HEK293 (cell line): ENCODE data around the gene PA2G4.

ENCODE experiments used
- BCL11A ChIP-seq: fragments of 450-650 bp; formaldehyde crosslinking; IDR thresholded peaks from 2 replicates; pipeline ENCODE4 v1.5.1; 2016; ENCODE audit warnings: low read depth, missing biosample characterization, missing genetic modification characterization
- KLF7 ChIP-seq: fragments of 450-650 bp; formaldehyde crosslinking; IDR thresholded peaks from 2 replicates; pipeline ENCODE4 v1.5.1; 2016; ENCODE audit warnings: missing biosample characterization, missing genetic modification characterization, borderline replicate concordance
- PRDM1 ChIP-seq: fragments of 450-650 bp; formaldehyde crosslinking; IDR thresholded peaks from 2 replicates; pipeline ENCODE4; 2016; ENCODE audit warnings: missing biosample characterization, missing genetic modification characterization
- SCRT2 ChIP-seq: fragments of 450-650 bp; formaldehyde crosslinking; IDR thresholded peaks from 2 replicates; pipeline ENCODE4 v1.5.1; 2016; ENCODE audit warnings: missing biosample characterization, missing genetic modification characterization
- SP2 ChIP-seq: fragments of 450-650 bp; formaldehyde crosslinking; IDR thresholded peaks from 2 replicates; pipeline ENCODE4 v1.5.1; 2016; ENCODE audit warnings: missing biosample characterization, missing genetic modification characterization
- ZBTB7A ChIP-seq: fragments of 450-650 bp; formaldehyde crosslinking; IDR thresholded peaks from 2 replicates; pipeline ENCODE4 v1.5.1; 2016; ENCODE audit warnings: low read depth, missing biosample characterization, missing genetic modification characterization
- ZFP41 ChIP-seq: fragments of 450-650 bp; formaldehyde crosslinking; IDR thresholded peaks from 2 replicates; pipeline ENCODE4 v1.5.1; 2016; ENCODE audit warnings: missing biosample characterization, missing genetic modification characterization, borderline replicate concordance
- ZNF133 ChIP-seq: fragments of 450-650 bp; formaldehyde crosslinking; IDR thresholded peaks from 2 replicates; pipeline ENCODE4 v1.5.1; 2016; ENCODE audit warnings: missing biosample characterization, missing genetic modification characterization
- ZNF16 ChIP-seq: fragments of 450-650 bp; formaldehyde crosslinking; IDR thresholded peaks from 2 replicates; pipeline ENCODE4 v1.5.1; 2016; ENCODE audit warnings: low read depth, missing biosample characterization, missing genetic modification characterization
- ZNF211 ChIP-seq: fragments of 450-650 bp; formaldehyde crosslinking; IDR thresholded peaks from 2 replicates; pipeline ENCODE4 v1.5.1; 2016; ENCODE audit warnings: low read depth, missing biosample characterization, missing genetic modification characterization
- ZNF248 ChIP-seq: fragments of 450-650 bp; formaldehyde crosslinking; IDR thresholded peaks from 2 replicates; pipeline ENCODE4 v1.5.1; 2017; ENCODE audit warnings: missing biosample characterization, missing genetic modification characterization
- ZNF350 ChIP-seq: fragments of 450-650 bp; formaldehyde crosslinking; IDR thresholded peaks from 2 replicates; pipeline ENCODE4 v1.5.0; 2017; ENCODE audit warnings: missing biosample characterization, mild to moderate bottlenecking, missing genetic modification characterization
- ZNF394 ChIP-seq: fragments of 450-650 bp; formaldehyde crosslinking; IDR thresholded peaks from 2 replicates; pipeline ENCODE4 v1.5.1; 2016; ENCODE audit warnings: missing biosample characterization, missing genetic modification characterization, mild to moderate bottlenecking, moderate library complexity, borderline replicate concordance
- ZNF707 ChIP-seq: fragments of 450-650 bp; formaldehyde crosslinking; IDR thresholded peaks from 2 replicates; pipeline ENCODE4 v1.5.1; 2016; ENCODE audit warnings: missing biosample characterization, missing genetic modification characterization
- ZNF776 ChIP-seq: fragments of 450-650 bp; formaldehyde crosslinking; IDR thresholded peaks from 2 replicates; pipeline ENCODE4 v1.5.0; 2017; ENCODE audit warnings: missing biosample characterization, missing genetic modification characterization, borderline replicate concordance
- TF ChIP-seq, protein P1 (sequence below): fragments of 450-650 bp; formaldehyde crosslinking; IDR thresholded peaks from 2 replicates; pipeline ENCODE4 v1.5.1; 2017; ENCODE audit warnings: missing biosample characterization, mild to moderate bottlenecking, missing genetic modification characterization, moderate library complexity
- TF ChIP-seq, protein P2 (sequence below): fragments of 450-650 bp; formaldehyde crosslinking; IDR thresholded peaks from 2 replicates; pipeline ENCODE4 v1.5.1; 2016; ENCODE audit warnings: missing biosample characterization, missing genetic modification characterization
- TF ChIP-seq, protein P3 (sequence below): fragments of 450-650 bp; formaldehyde crosslinking; IDR thresholded peaks from 2 replicates; pipeline ENCODE4 v1.5.1; 2016; ENCODE audit warnings: missing biosample characterization, missing genetic modification characterization
- TF ChIP-seq, protein P4 (sequence below): fragments of 450-650 bp; formaldehyde crosslinking; IDR thresholded peaks from 2 replicates; pipeline ENCODE4 v1.5.1; 2016; ENCODE audit warnings: missing biosample characterization, missing genetic modification characterization
- TF ChIP-seq, protein P5 (sequence below): fragments of 450-650 bp; formaldehyde crosslinking; IDR thresholded peaks from 2 replicates; pipeline ENCODE4 v1.5.1; 2016; ENCODE audit warnings: missing biosample characterization, missing genetic modification characterization
- TF ChIP-seq, protein P6 (sequence below): fragments of 450-650 bp; formaldehyde crosslinking; IDR thresholded peaks from 2 replicates; pipeline ENCODE4 v1.5.1; 2016; ENCODE audit warnings: missing biosample characterization, missing genetic modification characterization
- TF ChIP-seq, protein P7 (sequence below): fragments of 450-650 bp; formaldehyde crosslinking; IDR thresholded peaks from 2 replicates; pipeline ENCODE4 v1.5.1; 2017; ENCODE audit warnings: missing biosample characterization, missing genetic modification characterization

PA2G4 gene

DNA sequence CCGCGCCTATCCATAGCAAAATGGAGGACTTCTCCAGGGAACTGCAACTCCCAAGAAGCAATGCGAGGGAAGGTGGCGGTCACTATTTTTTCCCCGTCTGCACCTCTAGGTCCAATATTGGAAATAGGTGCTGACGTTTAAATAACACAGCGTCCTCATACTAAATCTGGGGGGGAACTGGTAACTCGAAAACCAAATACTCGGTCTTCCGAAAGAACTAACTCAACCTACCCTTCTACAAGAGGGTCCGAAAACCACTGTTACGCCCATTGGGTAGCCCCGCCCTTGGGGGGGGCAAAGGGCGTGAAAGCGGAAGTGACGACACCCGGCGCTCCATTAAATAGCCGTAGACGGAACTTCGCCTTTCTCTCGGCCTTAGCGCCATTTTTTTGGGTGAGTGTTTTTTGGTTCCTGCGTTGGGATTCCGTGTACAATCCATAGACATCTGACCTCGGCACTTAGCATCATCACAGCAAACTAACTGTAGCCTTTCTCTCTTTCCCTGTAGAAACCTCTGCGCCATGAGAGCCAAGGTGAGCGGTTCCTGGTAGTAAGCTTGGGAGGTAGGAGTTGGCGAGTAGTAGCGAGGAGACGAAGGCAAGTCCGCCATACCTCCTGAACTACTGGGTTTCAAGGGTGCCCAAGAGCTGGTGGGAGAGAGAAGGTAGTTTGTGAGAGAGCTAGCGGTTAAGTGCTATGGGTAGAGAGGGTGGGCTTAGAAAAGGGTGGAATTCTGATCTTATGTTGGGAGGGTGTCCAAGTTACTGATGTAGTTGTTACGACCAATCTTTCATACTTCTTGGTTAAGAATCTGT, 12.1 kb downstream of the PA2G4 start, which contains the start of gene RPL41 (continued):
- no peak for TF ChIP-seq ZFP41 (tag by site-specific recombination)
- no peak for TF ChIP-seq ZNF16
- no peak for TF ChIP-seq ZNF211 (tag by site-specific recombination)
- TF ChIP-seq, protein P1, sequence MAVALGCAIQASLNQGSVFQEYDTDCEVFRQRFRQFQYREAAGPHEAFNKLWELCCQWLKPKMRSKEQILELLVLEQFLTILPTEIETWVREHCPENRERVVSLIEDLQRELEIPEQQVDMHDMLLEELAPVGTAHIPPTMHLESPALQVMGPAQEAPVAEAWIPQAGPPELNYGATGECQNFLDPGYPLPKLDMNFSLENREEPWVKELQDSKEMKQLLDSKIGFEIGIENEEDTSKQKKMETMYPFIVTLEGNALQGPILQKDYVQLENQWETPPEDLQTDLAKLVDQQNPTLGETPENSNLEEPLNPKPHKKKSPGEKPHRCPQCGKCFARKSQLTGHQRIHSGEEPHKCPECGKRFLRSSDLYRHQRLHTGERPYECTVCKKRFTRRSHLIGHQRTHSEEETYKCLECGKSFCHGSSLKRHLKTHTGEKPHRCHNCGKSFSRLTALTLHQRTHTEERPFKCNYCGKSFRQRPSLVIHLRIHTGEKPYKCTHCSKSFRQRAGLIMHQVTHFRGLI (tag by site-specific recombination), result no peak
- no peak for TF ChIP-seq ZNF248 (tag by site-specific recombination)
- peak; percentile 71; the same call in 1 of the 2 replicates for TF ChIP-seq KLF7
- peak; percentile 8; the same call in 1 of the 2 replicates for TF ChIP-seq BCL11A (tag by site-specific recombination)
- TF ChIP-seq ZNF707 (tag by site-specific recombination), result no peak
- TF ChIP-seq, protein P2, sequence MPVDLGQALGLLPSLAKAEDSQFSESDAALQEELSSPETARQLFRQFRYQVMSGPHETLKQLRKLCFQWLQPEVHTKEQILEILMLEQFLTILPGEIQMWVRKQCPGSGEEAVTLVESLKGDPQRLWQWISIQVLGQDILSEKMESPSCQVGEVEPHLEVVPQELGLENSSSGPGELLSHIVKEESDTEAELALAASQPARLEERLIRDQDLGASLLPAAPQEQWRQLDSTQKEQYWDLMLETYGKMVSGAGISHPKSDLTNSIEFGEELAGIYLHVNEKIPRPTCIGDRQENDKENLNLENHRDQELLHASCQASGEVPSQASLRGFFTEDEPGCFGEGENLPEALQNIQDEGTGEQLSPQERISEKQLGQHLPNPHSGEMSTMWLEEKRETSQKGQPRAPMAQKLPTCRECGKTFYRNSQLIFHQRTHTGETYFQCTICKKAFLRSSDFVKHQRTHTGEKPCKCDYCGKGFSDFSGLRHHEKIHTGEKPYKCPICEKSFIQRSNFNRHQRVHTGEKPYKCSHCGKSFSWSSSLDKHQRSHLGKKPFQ (tag by site-specific recombination), result no peak
- TF ChIP-seq PRDM1 (tag by site-specific recombination), result no peak; the same call in 1 of the 2 replicates
- TF ChIP-seq, protein P3, sequence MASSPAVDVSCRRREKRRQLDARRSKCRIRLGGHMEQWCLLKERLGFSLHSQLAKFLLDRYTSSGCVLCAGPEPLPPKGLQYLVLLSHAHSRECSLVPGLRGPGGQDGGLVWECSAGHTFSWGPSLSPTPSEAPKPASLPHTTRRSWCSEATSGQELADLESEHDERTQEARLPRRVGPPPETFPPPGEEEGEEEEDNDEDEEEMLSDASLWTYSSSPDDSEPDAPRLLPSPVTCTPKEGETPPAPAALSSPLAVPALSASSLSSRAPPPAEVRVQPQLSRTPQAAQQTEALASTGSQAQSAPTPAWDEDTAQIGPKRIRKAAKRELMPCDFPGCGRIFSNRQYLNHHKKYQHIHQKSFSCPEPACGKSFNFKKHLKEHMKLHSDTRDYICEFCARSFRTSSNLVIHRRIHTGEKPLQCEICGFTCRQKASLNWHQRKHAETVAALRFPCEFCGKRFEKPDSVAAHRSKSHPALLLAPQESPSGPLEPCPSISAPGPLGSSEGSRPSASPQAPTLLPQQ (tag by site-specific recombination), result peak; percentile 83
- TF ChIP-seq, protein P4, sequence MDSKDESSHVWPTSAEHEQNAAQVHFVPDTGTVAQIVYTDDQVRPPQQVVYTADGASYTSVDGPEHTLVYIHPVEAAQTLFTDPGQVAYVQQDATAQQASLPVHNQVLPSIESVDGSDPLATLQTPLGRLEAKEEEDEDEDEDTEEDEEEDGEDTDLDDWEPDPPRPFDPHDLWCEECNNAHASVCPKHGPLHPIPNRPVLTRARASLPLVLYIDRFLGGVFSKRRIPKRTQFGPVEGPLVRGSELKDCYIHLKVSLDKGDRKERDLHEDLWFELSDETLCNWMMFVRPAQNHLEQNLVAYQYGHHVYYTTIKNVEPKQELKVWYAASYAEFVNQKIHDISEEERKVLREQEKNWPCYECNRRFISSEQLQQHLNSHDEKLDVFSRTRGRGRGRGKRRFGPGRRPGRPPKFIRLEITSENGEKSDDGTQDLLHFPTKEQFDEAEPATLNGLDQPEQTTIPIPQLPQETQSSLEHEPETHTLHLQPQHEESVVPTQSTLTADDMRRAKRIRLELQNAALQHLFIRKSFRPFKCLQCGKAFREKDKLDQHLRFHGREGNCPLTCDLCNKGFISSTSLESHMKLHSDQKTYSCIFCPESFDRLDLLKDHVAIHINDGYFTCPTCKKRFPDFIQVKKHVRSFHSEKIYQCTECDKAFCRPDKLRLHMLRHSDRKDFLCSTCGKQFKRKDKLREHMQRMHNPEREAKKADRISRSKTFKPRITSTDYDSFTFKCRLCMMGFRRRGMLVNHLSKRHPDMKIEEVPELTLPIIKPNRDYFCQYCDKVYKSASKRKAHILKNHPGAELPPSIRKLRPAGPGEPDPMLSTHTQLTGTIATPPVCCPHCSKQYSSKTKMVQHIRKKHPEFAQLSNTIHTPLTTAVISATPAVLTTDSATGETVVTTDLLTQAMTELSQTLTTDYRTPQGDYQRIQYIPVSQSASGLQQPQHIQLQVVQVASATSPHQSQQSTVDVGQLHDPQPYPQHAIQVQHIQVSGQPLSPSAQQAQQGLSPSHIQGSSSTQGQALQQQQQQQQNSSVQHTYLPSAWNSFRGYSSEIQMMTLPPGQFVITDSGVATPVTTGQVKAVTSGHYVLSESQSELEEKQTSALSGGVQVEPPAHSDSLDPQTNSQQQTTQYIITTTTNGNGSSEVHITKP (tag by site-specific recombination), result peak; percentile 94
- peak; percentile 85 for TF ChIP-seq SP2 (tag by site-specific recombination)
- no peak; the same call in 1 of the 2 replicates for TF ChIP-seq ZBTB7A (tag by site-specific recombination)
- peak; percentile 46; the same call in 1 of the 2 replicates for TF ChIP-seq ZNF394 (tag by site-specific recombination)
- no peak for TF ChIP-seq ZNF350 (tag by site-specific recombination)
- TF ChIP-seq, protein P5, sequence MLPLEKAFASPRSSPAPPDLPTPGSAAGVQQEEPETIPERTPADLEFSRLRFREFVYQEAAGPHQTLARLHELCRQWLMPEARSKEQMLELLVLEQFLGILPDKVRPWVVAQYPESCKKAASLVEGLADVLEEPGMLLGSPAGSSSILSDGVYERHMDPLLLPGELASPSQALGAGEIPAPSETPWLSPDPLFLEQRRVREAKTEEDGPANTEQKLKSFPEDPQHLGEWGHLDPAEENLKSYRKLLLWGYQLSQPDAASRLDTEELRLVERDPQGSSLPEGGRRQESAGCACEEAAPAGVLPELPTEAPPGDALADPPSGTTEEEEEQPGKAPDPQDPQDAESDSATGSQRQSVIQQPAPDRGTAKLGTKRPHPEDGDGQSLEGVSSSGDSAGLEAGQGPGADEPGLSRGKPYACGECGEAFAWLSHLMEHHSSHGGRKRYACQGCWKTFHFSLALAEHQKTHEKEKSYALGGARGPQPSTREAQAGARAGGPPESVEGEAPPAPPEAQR (tag by site-specific recombination), result 0 out of 2 replicates have a peak, but pooled peaks have one; percentile 56
- TF ChIP-seq, protein P6, sequence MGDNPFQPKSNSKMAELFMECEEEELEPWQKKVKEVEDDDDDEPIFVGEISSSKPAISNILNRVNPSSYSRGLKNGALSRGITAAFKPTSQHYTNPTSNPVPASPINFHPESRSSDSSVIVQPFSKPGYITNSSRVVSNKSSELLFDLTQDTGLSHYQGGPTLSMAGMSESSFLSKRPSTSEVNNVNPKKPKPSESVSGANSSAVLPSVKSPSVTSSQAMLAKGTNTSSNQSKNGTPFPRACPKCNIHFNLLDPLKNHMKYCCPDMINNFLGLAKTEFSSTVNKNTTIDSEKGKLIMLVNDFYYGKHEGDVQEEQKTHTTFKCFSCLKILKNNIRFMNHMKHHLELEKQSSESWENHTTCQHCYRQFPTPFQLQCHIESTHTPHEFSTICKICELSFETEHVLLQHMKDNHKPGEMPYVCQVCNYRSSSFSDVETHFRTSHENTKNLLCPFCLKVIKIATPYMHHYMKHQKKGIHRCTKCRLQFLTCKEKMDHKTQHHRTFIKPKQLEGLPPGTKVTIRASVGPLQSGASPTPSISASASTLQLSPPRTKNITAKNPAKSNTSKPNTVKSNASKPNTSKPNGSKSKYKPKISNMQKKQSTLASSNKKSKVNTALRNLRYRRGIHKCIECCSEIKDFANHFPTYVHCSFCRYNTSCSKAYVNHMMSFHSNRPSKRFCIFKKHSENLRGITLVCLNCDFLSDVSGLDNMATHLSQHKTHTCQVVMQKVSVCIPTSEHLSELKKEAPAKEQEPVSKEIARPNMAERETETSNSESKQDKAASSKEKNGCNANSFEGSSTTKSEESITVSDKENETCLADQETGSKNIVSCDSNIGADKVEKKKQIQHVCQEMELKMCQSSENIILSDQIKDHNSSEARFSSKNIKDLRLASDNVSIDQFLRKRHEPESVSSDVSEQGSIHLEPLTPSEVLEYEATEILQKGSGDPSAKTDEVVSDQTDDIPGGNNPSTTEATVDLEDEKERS, result peak; percentile 62
- TF ChIP-seq, protein P7, sequence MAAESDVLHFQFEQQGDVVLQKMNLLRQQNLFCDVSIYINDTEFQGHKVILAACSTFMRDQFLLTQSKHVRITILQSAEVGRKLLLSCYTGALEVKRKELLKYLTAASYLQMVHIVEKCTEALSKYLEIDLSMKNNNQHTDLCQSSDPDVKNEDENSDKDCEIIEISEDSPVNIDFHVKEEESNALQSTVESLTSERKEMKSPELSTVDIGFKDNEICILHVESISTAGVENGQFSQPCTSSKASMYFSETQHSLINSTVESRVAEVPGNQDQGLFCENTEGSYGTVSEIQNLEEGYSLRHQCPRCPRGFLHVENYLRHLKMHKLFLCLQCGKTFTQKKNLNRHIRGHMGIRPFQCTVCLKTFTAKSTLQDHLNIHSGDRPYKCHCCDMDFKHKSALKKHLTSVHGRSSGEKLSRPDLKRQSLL (tag by site-specific recombination), result no peak
- no peak for TF ChIP-seq ZNF776 (tag by site-specific recombination)
- no peak for TF ChIP-seq ZNF133 (tag by site-specific recombination)
- TF ChIP-seq SCRT2 (tag by site-specific recombination), result no peak
